ACC112 (cell line): ENCODE measurements around the gene LZTR1.

ENCODE experiments used
- H2AFZ ChIP-seq: fragments of 200-600 bp; sonication (generic); one replicate; pipeline ENCODE4 v1.6.0; 2017; ENCODE audit warnings: antibody characterized with exemption, low read length; ENCODE audit not compliant: unreplicated experiment
- H3K27ac ChIP-seq: fragments of 200-600 bp; sonication (generic); 2 replicates; pipeline ENCODE4 v1.5.1; 2014; ENCODE audit warnings: low read depth, mild to moderate bottlenecking, antibody characterized with exemption, low read length, moderate library complexity
- H3K27me3 ChIP-seq: fragments of 200-600 bp; sonication (generic); 2 replicates; pipeline ENCODE4 v1.6.1; 2014; ENCODE audit warnings: mild to moderate bottlenecking, antibody characterized with exemption, low read length, moderate library complexity, mixed read lengths; ENCODE audit not compliant: insufficient read depth
- H3K36me3 ChIP-seq: fragments of 200-600 bp; sonication (generic); 2 replicates; pipeline ENCODE4 v1.6.1; 2016; ENCODE audit warnings: mild to moderate bottlenecking, antibody characterized with exemption, low read length, moderate library complexity, mixed read lengths; ENCODE audit not compliant: insufficient read depth
- H3K4me1 ChIP-seq: fragments of 200-600 bp; sonication (generic); one replicate; pipeline ENCODE4 v1.6.1; 2016; ENCODE audit warnings: low read length, mixed read lengths; ENCODE audit not compliant: insufficient read depth, unreplicated experiment, control insufficient read depth
- H3K4me3 ChIP-seq: fragments of 200-600 bp; sonication (generic); 2 replicates; pipeline ENCODE4 v1.5.1; 2014; ENCODE audit warnings: mild to moderate bottlenecking, low read depth, low read length
- H3K79me2 ChIP-seq: fragments of 200-600 bp; sonication (generic); one replicate; pipeline ENCODE4 v1.6.0; 2016; ENCODE audit warnings: low read length; ENCODE audit not compliant: control insufficient read depth, unreplicated experiment, insufficient read depth

Gene LZTR1

DNA sequence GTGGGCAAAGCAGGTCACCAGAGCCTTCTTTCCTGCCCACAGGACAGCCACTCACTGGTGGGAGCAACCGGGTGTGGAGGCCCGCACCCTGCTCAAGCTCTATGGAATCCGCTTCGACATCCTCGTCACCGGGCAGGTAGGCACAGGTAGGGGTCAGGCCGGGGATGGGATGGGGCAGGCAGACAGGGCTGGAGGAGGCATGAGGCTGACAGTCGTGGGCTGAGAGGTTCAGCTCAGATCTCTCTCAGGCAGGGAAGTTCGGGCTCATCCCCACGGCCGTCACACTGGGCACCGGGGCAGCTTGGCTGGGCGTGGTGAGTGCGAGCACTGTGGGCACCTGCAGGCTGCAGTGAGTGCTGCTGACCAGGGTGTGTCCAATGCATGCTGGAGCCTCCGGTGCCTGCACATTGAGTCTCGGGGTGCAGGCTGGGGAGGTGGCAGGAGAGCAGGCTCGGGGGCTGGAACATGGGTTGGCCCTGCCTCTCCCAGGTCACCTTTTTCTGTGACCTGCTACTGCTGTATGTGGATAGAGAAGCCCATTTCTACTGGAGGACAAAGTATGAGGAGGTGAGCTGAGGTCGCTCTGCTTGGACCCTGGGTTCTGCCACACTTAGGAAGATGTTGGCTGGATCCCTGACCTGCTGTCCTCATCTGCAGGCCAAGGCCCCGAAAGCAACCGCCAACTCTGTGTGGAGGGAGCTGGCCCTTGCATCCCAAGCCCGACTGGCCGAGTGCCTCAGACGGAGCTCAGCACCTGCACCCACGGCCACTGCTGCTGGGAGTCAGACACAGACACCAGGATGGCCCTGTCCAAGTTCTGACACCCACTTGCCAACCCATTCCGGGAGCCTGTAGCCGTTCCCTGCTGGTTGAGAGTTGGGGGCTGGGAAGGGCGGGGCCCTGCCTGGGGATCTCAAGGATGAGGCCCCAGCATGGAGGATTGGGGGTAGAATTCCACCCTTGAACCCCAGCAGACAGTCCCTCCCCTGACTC is 44.0 kb downstream of the LZTR1 start:
- no peak overlapping the region for H2AFZ ChIP-seq
- no peaks in the 10 kb centered on the region for H3K36me3 ChIP-seq
- no peak overlapping the region for H3K4me3 ChIP-seq
- no peaks in the 10 kb centered on the region for H3K4me1 ChIP-seq
- no peak overlapping the region for H3K27ac ChIP-seq
- H3K27me3 ChIP-seq: no peaks in the 10 kb centered on the region
- no peaks in the 10 kb centered on the region for H3K79me2 ChIP-seq

DNA sequence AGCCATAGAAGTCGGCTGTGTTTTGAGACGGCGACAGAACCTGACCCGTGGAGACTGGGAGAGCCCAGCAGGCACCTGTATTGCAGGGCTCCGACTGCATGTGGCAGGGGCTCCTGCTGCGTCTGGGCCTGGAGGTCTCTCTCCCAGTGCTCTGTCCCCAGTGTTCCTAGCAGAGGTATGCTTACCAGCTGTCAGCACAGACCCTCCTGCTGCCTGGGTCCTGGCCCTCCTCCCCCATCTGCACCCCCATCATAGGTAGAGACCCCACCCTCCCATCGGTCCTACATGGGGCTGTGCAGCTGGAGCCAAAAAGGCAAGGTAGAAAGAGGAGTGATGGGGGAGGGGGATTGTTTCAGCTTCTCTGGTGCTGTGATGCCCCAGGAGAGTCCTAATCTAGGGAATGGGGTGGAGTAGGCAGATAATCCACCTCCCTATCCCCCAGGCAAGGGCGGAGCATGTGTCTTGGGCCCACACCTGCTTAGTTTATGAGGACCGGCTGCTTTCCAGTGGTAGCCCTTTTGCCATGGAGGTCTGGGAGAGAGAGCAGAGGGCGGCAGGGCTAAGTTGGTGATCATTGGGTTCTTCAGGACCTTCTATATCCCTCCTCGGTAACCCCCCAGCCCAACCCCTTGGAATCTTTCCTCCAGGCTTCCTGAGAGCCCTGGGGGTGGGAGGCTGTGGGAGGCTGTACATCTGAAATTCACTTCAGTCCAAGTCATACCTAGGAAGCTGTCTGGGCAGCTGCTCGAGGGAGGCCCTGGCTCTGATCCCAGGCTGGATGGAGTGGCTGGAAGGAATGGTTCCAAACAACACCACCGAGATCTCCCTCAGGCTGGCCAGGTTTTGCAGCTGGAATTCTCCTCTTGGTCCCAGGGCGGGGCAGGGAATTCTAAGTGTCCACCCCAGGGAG is 44.9 kb downstream of the LZTR1 start:
- Histone ChIP-seq H3K4me3 (no peak overlapping the region), H3K4me1 (no peaks in the 10 kb centered on the region), H3K27ac (no peak overlapping the region), H3K27me3 (no peaks in the 10 kb centered on the region; the same call in 1 of the 2 replicates), H3K79me2 (no peaks in the 10 kb centered on the region), H2AFZ (no peak overlapping the region), H3K36me3 (no peaks in the 10 kb centered on the region)

DNA sequence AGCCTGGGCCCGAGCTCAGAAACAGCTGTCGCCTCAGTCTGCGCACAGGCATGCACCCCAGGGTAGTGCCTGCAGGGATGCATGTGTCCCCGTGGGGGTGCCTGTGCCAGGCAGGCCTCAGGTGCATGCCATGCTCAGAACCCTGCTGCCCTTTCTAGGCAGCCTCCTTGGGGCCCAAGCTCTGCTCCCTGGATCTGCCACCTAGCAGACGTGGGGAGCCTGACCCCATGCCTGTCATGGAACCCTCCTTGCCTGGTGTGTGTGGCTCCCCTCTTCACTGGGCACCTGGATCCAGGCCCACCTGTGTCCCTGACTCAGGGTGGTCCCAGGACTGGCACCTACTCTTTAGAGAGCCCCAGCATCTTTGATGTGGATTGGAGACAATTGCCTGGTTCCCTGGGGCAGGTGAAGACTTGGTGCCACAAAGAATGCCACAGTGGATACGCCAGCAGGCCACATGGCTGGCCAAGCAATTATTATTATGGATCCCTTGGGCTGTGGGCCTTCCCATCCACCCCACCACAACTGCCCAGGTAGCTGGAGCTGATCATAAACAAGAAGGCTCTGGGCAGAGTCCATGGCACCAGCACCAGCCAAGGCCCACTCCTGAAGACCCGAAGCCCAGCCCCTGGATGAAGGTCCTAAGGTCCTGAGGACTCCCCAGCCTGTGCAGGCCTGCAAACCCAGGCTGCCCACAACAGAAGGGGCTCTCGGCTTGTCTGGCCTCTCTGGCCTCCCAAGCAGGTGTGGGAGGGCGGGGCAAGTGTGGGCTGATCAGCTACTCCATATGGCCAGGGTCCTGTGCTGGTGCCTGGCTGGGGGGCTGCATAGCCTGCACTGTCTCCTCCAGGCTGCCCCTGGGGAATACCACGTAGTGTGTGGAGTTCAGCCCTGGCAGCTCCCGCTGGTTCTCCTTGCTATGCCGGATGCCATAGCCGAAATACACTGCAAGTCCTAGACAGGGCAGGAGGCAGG is 46.5 kb downstream of the LZTR1 start:
- Histone ChIP-seq H3K4me3 (no peak overlapping the region), H3K79me2 (no peaks in the 10 kb centered on the region), H3K4me1 (no peaks in the 10 kb centered on the region), H3K27me3 (no peaks in the 10 kb centered on the region; the same call in 1 of the 2 replicates), H3K27ac (no peak overlapping the region), H3K36me3 (no peaks in the 10 kb centered on the region), H2AFZ (no peak overlapping the region)

DNA sequence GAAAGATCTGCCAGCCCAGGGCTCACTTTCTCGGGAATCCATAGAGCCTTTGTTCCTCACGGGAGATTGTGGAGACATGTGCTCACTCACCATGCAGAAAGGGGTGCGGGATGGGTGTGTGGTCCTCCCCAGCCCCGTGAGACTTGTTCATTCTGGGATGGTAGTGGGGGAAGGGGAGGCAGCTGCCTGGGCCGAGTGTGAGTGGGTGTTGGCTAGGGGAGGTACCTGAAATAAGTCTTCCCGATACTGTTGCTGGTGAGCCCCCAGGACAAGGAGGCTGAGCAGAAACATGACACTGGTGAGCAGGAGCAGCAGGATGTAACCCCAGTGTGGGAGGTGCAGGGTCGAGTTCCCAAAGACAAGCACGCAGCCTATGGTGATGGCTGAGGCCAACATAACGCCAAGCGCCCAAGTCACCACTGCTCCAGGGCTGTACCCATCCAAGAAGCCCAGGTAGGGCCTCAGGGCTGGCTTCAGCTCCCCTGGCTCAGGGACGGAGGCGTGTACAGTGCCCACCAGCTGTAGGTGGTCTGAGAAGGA is 47.5 kb downstream of the LZTR1 start:
- H3K27me3 ChIP-seq: no peaks in the 10 kb centered on the region; the same call in 1 of the 2 replicates
- H3K4me1 ChIP-seq: no peaks in the 10 kb centered on the region
- no peak overlapping the region for H2AFZ ChIP-seq
- no peak overlapping the region for H3K27ac ChIP-seq
- no peaks in the 10 kb centered on the region for H3K79me2 ChIP-seq
- H3K36me3 ChIP-seq: no peaks in the 10 kb centered on the region
- H3K4me3 ChIP-seq: no peak overlapping the region

DNA sequence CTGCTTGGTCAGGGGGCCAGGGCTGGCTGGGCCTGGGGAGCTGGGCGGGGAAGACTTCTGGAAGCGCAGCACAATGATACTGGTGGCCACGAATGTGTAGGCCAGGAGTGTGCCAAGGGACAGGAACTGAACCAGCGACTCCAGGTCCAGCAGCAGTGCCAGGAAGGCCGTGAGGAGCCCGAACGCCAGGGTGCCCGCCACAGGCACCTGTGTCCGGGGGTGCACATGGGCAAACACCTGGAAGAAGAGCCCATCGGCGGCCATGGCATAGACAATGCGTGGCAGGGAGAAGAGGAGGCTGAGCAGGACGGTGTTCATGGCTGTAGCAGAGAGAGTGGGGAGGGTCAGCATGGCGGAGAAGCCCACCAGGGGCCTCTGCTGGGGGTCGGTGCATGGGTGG is 47.9 kb downstream of the LZTR1 start:
- Histone ChIP-seq H3K27ac (no peak overlapping the region), H3K27me3 (no peaks in the 10 kb centered on the region; the same call in 1 of the 2 replicates), H3K79me2 (no peaks in the 10 kb centered on the region), H3K4me1 (no peaks in the 10 kb centered on the region), H3K4me3 (no peak overlapping the region), H3K36me3 (no peaks in the 10 kb centered on the region), H2AFZ (no peak overlapping the region)

DNA sequence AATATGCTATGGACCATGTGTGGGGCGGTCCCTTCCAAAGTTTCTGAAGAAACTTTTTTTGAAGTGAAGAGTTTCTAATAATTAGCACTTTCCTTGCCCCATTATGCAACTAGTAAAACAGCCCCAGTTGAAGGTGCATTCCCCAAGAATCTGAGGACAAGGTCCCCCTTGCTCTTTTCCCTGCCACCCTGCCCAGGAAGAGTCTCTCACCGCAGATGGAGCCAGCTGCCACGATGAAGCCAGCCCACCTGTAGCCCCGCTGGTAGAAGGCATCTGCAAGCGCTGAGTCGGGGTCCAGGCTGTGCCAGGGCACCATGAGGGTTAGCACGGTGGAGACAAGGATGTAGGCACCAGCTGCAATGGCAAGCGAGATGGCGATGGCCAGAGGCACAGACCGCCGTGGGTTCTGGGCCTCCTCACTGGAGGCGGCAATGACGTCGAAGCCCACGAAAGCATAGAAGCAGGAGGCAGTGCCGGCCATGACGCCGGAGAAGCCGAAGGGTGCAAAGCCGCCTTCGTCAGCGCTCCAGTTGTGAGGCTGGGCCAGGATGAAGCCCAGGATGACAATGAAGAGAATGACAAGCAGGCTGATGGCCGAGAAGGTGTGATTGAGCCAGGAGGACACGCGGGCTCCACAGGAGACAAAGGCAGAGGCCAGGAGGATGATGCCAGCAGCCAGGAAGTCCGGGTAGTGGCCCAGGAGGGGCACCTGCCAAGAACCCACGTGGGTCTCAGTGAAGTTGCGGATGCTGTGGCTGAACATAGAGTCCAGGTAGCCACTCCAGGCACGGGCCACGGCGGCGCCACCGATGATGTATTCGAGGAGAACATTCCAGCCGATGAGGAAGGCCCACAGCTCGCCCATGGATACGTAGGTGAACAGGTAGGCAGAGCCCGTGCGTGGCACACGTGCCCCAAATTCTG is 48.8 kb downstream of the LZTR1 start:
- no peaks in the 10 kb centered on the region; the same call in 1 of the 2 replicates for H3K27me3 ChIP-seq
- no peak overlapping the region for H3K27ac ChIP-seq
- H3K4me1 ChIP-seq: no peaks in the 10 kb centered on the region
- no peak overlapping the region for H2AFZ ChIP-seq
- no peaks in the 10 kb centered on the region for H3K79me2 ChIP-seq
- no peaks in the 10 kb centered on the region for H3K36me3 ChIP-seq
- H3K4me3 ChIP-seq: no peak overlapping the region

DNA sequence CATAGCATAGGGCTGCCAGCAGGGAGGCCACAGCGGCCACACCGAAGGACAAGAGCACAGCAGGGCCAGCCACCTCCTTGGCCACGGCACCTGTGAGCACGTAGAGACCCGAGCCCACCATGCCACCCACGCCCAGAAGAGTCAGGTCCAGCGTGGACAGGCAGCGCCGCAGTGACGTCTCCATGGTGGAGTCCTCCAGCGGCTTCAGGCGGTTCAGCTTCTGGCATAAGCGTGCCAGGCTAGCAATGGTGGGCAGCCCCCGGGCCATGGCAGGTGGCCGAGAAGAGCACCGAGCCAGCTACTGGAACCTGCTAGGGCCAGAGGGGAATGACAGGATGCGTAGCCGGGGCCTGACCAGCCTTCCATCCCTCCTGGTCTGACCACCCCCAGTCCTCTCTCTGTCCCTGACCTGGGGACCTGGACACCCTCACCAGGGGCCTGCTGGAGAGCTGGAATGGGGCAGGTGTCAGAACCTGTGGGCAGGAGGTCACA is 49.5 kb downstream of the LZTR1 start:
- Histone ChIP-seq H3K27ac (no peak overlapping the region), H3K79me2 (no peaks in the 10 kb centered on the region), H3K4me1 (no peaks in the 10 kb centered on the region), H3K27me3 (no peaks in the 10 kb centered on the region; the same call in 1 of the 2 replicates), H3K4me3 (no peak overlapping the region), H2AFZ (no peak overlapping the region), H3K36me3 (no peaks in the 10 kb centered on the region)

DNA sequence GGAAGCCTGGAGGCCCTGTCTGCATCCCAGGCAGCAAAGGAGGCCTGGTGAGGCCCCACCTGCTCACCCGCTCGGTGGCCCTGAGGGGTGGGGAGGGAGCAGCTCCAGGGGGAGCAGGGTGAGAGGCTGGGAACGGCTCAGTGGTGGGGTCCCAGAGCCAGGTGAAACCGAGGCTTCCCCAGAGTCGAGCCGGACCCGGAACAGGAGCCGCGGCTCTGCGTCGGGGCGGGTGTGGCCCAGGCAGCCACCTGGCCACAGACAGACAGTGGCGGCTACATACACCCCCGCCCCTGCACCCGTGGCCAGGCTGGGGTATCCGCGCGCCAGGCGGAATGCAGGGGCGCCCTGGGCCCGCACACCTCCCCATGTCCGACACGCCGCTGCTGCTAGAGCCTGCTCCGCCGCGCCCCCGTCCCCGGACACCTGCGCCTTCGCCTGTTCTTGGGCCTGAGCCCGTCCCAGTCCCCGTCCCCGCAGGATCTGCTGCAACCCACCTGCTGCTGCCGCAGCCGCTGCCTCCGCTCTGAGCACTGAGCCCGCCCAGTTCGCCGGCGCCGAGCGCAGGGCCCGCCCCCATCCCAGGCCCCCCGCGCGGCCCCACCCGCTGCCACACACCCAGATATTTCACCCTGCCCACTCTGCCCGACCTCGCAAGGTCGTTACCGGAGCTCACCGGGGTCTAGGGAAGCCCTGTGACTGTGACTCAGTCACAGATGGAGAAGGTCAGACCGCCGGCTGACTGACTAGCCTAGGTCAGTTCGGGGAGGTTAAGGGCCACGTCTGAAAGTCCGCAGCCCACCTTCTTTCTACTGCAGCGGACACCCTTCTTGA is 50.2 kb downstream of the LZTR1 start, which contains the start of gene SLC7A4:
SLC7A4 (minus strand) TSS at position 525 of the 831 bp plus-strand sequence. CDS start 749 bp downstream, outside the sequence.
- H3K4me3 ChIP-seq: no peak within 1 kb of the TSS
- no peaks in the 10 kb centered on the region; the same call in 1 of the 2 replicates for H3K27me3 ChIP-seq
- no peaks in the 10 kb centered on the region for H3K36me3 ChIP-seq
- no peak within 1 kb of the TSS for H3K27ac ChIP-seq
- no peaks in the 10 kb centered on the region for H3K79me2 ChIP-seq
- no peak within 1 kb of the TSS for H2AFZ ChIP-seq
- peaks cover under 1% of the 10 kb centered on the region for H3K4me1 ChIP-seq
